ENCODE data around the gene ABAT.

DNA sequence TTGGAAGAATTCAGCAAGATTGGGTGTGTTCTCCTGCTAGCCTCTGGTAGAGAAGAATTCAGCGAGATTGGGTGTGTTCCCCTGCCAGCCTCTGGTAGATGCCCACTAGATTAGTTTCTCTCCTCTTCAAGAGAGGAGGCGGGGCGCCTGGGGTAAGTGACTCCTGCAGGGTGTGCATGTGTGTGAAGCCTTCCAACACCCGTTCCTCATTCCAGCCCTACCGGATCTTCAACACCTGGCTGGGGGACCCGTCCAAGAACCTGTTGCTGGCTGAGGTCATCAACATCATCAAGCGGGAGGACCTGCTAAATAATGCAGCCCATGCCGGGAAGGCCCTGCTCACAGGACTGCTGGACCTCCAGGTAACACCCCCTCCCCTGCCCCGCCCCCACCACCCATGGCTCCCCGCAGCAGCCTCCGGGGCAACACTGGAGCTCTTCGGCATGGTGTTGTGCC, 101.7 kb downstream of the ABAT start:
- TF ChIP-seq ARNT (IDR thresholded peaks at IDR 0.05) (no peak), BHLHE40 (IDR thresholded peaks at IDR 0.05; ENCODE audit: borderline replicate concordance) (no peak), FOXM1 (IDR thresholded peaks at IDR 0.05; ENCODE audit: borderline replicate concordance) (no peak), NFRKB (IDR thresholded peaks at IDR 0.05) (no peak), SUZ12 (IDR thresholded peaks at IDR 0.05) (no peak), SP1 (IDR thresholded peaks at IDR 0.05) (no peak), HDGF (IDR thresholded peaks at IDR 0.05; ENCODE audit: borderline replicate concordance) (no peak)

Data from HEK293T (cell line).